ENCODE measurements around the gene SOCS2.
"Not testable (repeated sequence)": the region's sequence is repeated elsewhere in the genome, so short reads cannot be mapped to it uniquely, and the experiment has no call there.

The SOCS2 gene

DNA sequence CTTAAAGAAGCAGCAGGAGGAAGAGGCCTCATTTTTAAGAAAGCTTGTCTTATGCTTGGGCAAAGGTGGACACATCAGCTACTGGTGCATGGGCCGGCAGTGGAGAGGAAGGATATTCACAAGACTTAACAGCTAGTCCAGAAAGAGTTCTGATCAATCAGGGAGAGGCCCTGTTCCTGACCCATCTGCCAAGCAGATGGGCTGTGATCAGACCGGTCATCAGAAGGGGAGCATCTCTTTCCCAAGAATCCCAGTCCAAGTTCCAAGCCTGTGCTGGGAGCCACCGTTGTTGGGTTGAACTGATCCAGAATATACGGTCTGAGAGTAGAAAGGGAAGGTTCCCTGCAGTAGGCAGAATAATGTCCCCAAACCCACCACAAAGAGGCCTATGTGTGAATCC lies 32.7 kb upstream of the SOCS2 start:
- TF ChIP-seq TAF1 (IDR thresholded peaks at IDR 0.05; ENCODE audit: low read depth, low read length) (no peak), SPI1 (IDR thresholded peaks at IDR 0.05; ENCODE audit: low read depth, low read length) (no peak), POU2F2 (IDR thresholded peaks at IDR 0.05; ENCODE audit: low read depth, low read length) (no peak), POLR2AphosphoS5 (IDR thresholded peaks at IDR 0.05; ENCODE audit: low read depth, low read length) (no peak), POLR2A (IDR thresholded peaks at IDR 0.05; ENCODE audit: low read depth, low read length) (no peak), PAX5 (IDR thresholded peaks at IDR 0.05; ENCODE audit: insufficient read depth, low read length, severe bottlenecking) (no peak)
- DNase-seq (ENCODE audit: insufficient read length, low spot score) = no peak
- FAIRE-seq = no peak

DNA sequence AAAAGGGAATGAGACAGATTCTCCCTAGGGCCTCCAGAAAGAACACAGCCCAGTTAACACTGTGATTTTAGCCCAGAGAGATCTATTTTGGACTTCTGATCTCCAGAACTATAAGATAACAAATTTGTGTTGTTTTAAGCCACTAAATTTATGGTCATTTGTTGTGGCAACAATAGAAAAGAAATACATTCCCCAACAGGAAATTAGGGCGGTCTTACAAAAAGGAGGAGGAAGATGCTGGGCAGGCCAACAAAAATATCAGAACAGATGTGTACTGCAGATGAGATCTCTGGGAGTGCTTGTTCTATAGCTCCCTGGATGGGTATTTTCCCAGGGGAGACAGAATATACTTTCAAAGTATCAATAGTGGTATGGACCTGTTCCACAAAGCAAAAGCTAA lies 32.0 kb upstream of the SOCS2 start:
- no peak for DNase-seq (ENCODE audit: insufficient read length, low spot score)
- TF ChIP-seq POLR2AphosphoS5 (IDR thresholded peaks at IDR 0.05; ENCODE audit: low read depth, low read length) = no peak
- no peak for TF ChIP-seq SPI1 (IDR thresholded peaks at IDR 0.05; ENCODE audit: low read depth, low read length)
- TF ChIP-seq POLR2A (IDR thresholded peaks at IDR 0.05; ENCODE audit: low read depth, low read length) = no peak
- TF ChIP-seq TAF1 (IDR thresholded peaks at IDR 0.05; ENCODE audit: low read depth, low read length) = no peak
- TF ChIP-seq PAX5 (IDR thresholded peaks at IDR 0.05; ENCODE audit: insufficient read depth, low read length, severe bottlenecking) = no peak
- TF ChIP-seq POU2F2 (IDR thresholded peaks at IDR 0.05; ENCODE audit: low read depth, low read length) = no peak
- FAIRE-seq = no peak

DNA sequence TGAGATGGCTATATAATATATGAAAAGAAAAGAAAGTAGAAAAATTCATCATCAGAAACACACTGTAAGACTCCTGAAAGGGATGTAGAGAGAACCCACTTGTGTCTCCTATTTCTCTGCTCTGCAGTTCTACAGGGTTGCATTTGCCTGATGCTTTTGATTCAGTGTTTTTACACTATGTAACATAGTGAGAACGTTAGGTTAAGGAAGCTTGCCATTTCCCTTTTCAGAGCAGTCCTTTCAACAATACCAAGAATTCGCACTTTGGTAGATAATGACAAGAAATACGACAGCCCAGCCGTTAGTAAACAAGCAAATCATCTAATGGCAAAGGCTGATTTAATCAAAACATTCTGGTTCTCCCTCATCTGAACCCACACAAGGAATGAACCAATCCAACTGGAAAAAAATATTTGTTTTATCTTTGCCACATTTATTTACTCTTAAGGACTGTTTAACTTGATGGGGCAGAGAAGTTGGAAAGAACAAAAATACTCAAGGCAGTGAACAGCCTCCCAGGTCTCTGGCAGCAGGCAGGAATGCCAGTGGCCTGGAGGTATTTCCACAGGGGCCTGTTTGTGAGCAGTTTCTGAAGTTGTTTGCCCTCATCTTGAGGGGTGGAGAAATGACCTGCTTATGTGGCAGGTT lies 30.8 kb upstream of the SOCS2 start:
- DNase-seq (ENCODE audit: insufficient read length, low spot score) (no peak), FAIRE-seq (no peak)
- no peak for TF ChIP-seq SPI1 (IDR thresholded peaks at IDR 0.05; ENCODE audit: low read depth, low read length)
- no peak for TF ChIP-seq POLR2AphosphoS5 (IDR thresholded peaks at IDR 0.05; ENCODE audit: low read depth, low read length)
- no peak for TF ChIP-seq POLR2A (IDR thresholded peaks at IDR 0.05; ENCODE audit: low read depth, low read length)
- no peak for TF ChIP-seq POU2F2 (IDR thresholded peaks at IDR 0.05; ENCODE audit: low read depth, low read length)
- TF ChIP-seq TAF1 (IDR thresholded peaks at IDR 0.05; ENCODE audit: low read depth, low read length) = no peak
- no peak for TF ChIP-seq PAX5 (IDR thresholded peaks at IDR 0.05; ENCODE audit: insufficient read depth, low read length, severe bottlenecking)

DNA sequence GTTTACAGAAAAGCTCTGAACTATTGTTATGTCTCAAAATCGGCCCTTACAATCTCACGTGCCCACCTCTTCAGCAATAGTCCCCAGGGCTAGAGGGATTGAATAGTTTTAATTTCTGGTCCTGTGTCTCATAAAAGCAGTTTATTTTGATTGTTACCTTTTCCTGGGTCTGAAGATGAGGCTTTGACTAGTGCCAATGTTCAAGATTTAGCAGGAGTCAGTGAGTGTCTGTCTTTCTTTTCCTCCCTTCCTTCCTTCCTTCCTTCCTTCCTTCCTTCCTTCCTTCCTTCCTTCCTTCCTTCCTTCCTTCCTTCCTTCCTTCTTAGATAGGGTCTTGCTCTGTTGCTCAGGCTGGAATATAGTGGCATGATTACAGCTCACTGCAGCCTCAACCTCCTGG lies 24.7 kb upstream of the SOCS2 start:
- TF ChIP-seq PAX5 (IDR thresholded peaks at IDR 0.05; ENCODE audit: insufficient read depth, low read length, severe bottlenecking) = no peak
- no peak for TF ChIP-seq POLR2AphosphoS5 (IDR thresholded peaks at IDR 0.05; ENCODE audit: low read depth, low read length)
- TF ChIP-seq POU2F2 (IDR thresholded peaks at IDR 0.05; ENCODE audit: low read depth, low read length) = no peak
- no peak for TF ChIP-seq SPI1 (IDR thresholded peaks at IDR 0.05; ENCODE audit: low read depth, low read length)
- no peak for TF ChIP-seq POLR2A (IDR thresholded peaks at IDR 0.05; ENCODE audit: low read depth, low read length)
- no peak for TF ChIP-seq TAF1 (IDR thresholded peaks at IDR 0.05; ENCODE audit: low read depth, low read length)
- FAIRE-seq = no peak
- DNase-seq (ENCODE audit: insufficient read length, low spot score) = no peak

DNA sequence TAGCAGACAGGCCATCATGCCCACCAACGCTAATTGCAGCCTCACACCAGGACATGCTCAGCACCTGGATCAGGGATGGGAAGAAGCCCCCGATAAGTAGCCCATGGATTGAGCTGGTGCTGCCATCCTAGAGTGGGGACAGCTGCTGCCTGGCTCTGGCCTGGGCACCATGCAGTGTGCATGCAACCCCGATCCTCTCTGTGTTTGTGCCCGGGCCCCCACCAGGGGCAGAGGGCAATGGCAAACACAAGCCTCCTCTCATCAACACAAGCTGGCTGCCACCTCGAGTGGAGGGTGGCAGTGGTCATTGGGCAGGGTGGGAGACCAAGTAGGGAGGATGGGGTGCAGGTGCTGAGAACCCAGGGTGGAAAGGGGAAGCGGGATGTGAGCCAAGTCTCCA lies 23.3 kb upstream of the SOCS2 start:
- DNase-seq (ENCODE audit: insufficient read length, low spot score) (no peak), FAIRE-seq (no peak)
- 0 out of 2 replicates have a peak, but pooled peaks have one; percentile 16 for TF ChIP-seq SPI1 (IDR thresholded peaks at IDR 0.05; ENCODE audit: low read depth, low read length)
- no peak for TF ChIP-seq TAF1 (IDR thresholded peaks at IDR 0.05; ENCODE audit: low read depth, low read length)
- TF ChIP-seq PAX5 (IDR thresholded peaks at IDR 0.05; ENCODE audit: insufficient read depth, low read length, severe bottlenecking) = no peak

DNA sequence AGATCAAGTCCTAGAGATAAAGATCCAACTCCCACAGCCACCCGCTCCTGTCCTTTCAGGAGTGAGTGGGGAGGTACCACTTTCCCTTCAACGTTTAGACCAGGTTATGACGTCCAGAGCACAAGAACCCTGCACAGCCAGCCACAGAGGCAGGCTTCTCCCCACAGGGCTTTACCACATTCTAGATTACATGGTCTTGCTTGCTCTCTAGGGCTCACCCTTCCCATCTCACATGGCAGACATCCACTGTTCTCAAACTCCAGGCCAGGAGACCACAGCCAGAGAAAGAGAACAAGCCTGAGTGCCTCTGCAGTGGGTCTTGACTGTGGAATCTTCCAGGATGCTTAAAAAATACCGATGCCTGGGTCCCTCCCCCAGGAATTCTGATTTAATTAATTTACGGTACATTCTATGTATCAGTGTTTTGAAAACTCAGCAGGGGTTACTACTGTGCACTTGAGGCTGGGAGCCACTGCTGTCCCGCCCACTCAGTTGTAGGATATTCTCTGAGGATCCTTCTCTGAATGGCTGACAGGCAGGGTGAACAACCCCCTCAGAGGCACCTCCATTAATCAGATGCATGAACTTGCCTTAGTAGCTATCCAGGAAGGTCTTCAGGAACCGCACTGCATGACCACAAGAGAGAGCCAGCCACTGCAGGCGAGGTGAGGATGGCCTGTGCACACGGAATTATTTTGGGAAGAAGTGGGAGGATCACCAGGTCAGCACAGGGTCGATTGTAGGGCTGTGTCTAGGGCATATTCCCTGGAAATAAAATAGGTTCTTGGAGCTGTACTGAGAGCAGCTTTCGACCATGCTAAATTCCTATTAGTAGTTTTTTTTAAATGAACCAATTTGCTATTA lies 21.5 kb upstream of the SOCS2 start:
- no peak for TF ChIP-seq SPI1 (IDR thresholded peaks at IDR 0.05; ENCODE audit: low read depth, low read length)
- no peak for TF ChIP-seq PAX5 (IDR thresholded peaks at IDR 0.05; ENCODE audit: insufficient read depth, low read length, severe bottlenecking)
- no peak for TF ChIP-seq POU2F2 (IDR thresholded peaks at IDR 0.05; ENCODE audit: low read depth, low read length)
- TF ChIP-seq TAF1 (IDR thresholded peaks at IDR 0.05; ENCODE audit: low read depth, low read length) = no peak
- no peak for TF ChIP-seq POLR2AphosphoS5 (IDR thresholded peaks at IDR 0.05; ENCODE audit: low read depth, low read length)
- no peak for TF ChIP-seq POLR2A (IDR thresholded peaks at IDR 0.05; ENCODE audit: low read depth, low read length)
- no peak for FAIRE-seq
- no peak for DNase-seq (ENCODE audit: insufficient read length, low spot score)

DNA sequence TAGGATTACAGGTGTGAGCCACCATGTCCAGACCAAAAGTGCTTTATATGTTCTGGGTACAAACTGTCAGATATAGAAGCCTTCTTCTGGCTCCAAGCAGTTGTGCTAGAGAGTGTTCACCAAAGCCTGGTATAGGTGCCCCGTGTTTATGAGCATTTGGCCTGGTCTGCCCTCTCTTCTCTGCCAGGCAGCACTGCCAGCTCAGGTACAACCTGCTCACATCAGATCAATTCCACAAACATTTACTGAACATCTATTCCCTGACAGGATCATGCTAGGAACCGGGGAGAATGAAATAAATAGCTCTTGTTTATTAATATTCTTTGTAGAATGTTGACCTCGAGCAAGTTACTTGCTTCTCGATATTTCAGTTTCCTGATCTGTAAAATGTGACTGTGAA lies 20.0 kb upstream of the SOCS2 start:
- DNase-seq (ENCODE audit: insufficient read length, low spot score) (no peak), FAIRE-seq (no peak)

DNA sequence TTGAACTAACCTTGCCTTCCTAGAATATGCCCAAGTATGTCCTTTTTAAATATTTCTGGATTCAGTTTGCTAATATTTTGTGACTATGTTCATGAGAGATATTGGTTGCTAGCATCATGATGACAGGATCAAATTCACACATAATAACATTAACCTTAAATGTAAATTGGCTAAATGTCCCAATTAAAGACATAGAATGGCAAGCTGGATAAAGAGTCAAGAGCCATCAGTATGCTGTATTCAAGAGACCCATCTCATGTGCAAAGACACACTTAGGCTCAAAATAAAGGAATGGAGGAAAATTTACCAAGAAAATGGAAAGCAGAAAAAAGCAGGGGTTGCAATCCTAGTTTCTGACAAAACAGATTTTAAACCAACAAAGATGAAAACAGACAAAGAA lies 14.6 kb upstream of the SOCS2 start:
- not testable (repeated sequence) for DNase-seq (ENCODE audit: insufficient read length, low spot score); FAIRE-seq

More for the DNA sequence above, 20.0 kb upstream of the SOCS2 start:
- TF ChIP-seq POU2F2 (IDR thresholded peaks at IDR 0.05; ENCODE audit: low read depth, low read length) (no peak), POLR2A (IDR thresholded peaks at IDR 0.05; ENCODE audit: low read depth, low read length) (no peak), POLR2AphosphoS5 (IDR thresholded peaks at IDR 0.05; ENCODE audit: low read depth, low read length) (no peak), TAF1 (IDR thresholded peaks at IDR 0.05; ENCODE audit: low read depth, low read length) (no peak), PAX5 (IDR thresholded peaks at IDR 0.05; ENCODE audit: insufficient read depth, low read length, severe bottlenecking) (no peak), SPI1 (IDR thresholded peaks at IDR 0.05; ENCODE audit: low read depth, low read length) (no peak)

DNA sequence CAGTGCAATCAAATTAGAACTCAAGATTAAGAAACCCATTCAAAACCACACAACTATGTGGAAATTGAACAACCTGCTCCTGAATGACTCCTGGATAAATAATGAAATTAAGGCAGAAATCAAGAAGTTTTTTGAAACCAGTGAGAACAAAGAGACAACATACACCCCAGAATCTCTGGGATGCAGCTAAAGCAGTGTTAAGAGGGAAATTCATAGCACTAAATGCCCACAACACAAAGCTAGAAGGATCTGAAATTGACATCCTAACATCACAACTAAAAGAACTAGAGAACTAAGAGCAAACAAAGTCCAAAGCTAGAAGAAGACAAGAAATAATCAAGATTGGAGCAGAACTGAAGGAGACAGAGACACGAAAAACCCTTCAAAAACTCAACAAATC lies 13.8 kb upstream of the SOCS2 start:
- not testable (repeated sequence) for DNase-seq (ENCODE audit: insufficient read length, low spot score); FAIRE-seq

Data from GM12891 (cell line).